Measurements from ENCODE around the gene SIPA1L3.

SIPA1L3 gene

GRCh38 chr19:38210458-38210987 is 303.5 kb downstream of the SIPA1L3 start:
- DNase-seq (ENCODE audit: low read depth), result no peak
- TF ChIP-seq CTCF (IDR thresholded peaks at IDR 0.05; ENCODE audit: insufficient read depth, low read depth, low read length, missing control alignments), result no peak

GRCh38 chr19:38211151-38211591 is 304.2 kb downstream of the SIPA1L3 start:
- no peak for DNase-seq (ENCODE audit: low read depth)
- no peak overlapping the region for H3K4me3 ChIP-seq (ENCODE audit: low read length)
- no peak for TF ChIP-seq CTCF (IDR thresholded peaks at IDR 0.05; ENCODE audit: insufficient read depth, low read depth, low read length, missing control alignments)

More at GRCh38 chr19:38210458-38210987, 303.5 kb downstream of the SIPA1L3 start:
- H3K4me3 ChIP-seq (ENCODE audit: low read length), result no peak overlapping the region

GRCh38 chr19:38211766-38212165 is 304.8 kb downstream of the SIPA1L3 start:
- TF ChIP-seq CTCF (IDR thresholded peaks at IDR 0.05; ENCODE audit: insufficient read depth, low read depth, low read length, missing control alignments), result no peak
- no peak for DNase-seq (ENCODE audit: low read depth)
- no peak overlapping the region for H3K4me3 ChIP-seq (ENCODE audit: low read length)

- TF ChIP-seq CTCF (IDR thresholded peaks at IDR 0.05; ENCODE audit: insufficient read depth, low read depth, low read length, missing control alignments), result no peak
- H3K4me3 ChIP-seq (ENCODE audit: low read length), result no peak overlapping the region
- no peak for DNase-seq (ENCODE audit: low read depth)
Observed at GRCh38 chr19:38213469-38213868, 306.5 kb downstream of the SIPA1L3 start.

- DNase-seq (ENCODE audit: low read depth), result peak; percentile 36
- no peak overlapping the region for H3K4me3 ChIP-seq (ENCODE audit: low read length)
Observed at GRCh38 chr19:38213911-38214625, 307.1 kb downstream of the SIPA1L3 start.

GRCh38 chr19:38216785-38217641 is 310.0 kb downstream of the SIPA1L3 start:
- H3K4me3 ChIP-seq (ENCODE audit: low read length), result no peak overlapping the region
- no peak for TF ChIP-seq CTCF (IDR thresholded peaks at IDR 0.05; ENCODE audit: insufficient read depth, low read depth, low read length, missing control alignments)
- no peak for DNase-seq (ENCODE audit: low read depth)

More at GRCh38 chr19:38213911-38214625, 307.1 kb downstream of the SIPA1L3 start:
- TF ChIP-seq CTCF (IDR thresholded peaks at IDR 0.05; ENCODE audit: insufficient read depth, low read depth, low read length, missing control alignments), result no peak
